Mammary epithelial cell (primary cell): ENCODE measurements around the gene TMEM80.

Experiments used
- CTCF ChIP-seq, 2 donors: IDR thresholded peaks in 1 of 2; conservative IDR thresholded peaks in 1 of 2; 2 replicates each; pipeline ENCODE4 v1.5.1; 2011 to 2012; ENCODE audit warnings: inconsistent platforms in 2 of 2, low read length in 2 of 2, mild to moderate bottlenecking in 2 of 2, control low read depth in 1 of 2, low read depth in 1 of 2; ENCODE audit not compliant: insufficient read depth in 1 of 2; ENCODE audit errors: extremely low read depth in 1 of 2
- EZH2 ChIP-seq: IDR thresholded peaks from 2 replicates; pipeline ENCODE4 v1.6.1; 2012; ENCODE audit warnings: low read length, inconsistent platforms, borderline replicate concordance

- TF ChIP-seq CTCF (conservative IDR thresholded peaks at IDR 0.05 in 1 of 2, IDR thresholded peaks at IDR 0.05 in 1 of 2; ENCODE audit: extremely low read depth in 1 of 2, insufficient read depth in 1 of 2, low read depth in 1 of 2, low read length in 2 of 2) = no peak
- TF ChIP-seq EZH2 = no peak
Observed at GRCh38 chr11:688681-689080, 6.9 kb upstream of the TMEM80 start.
